Chondrocyte (in vitro differentiated cells): ENCODE measurements around the gene COQ8A. TPM values are rescaled to one million over a fixed set of nuclear protein-coding genes. Genes with fewer than 3 reads are reported as not detected.

Experiments used
- DNase-seq: peaks from one replicate; pipeline ENCODE4 v3.0.0; 2021; ENCODE audit warnings: mixed read lengths, low spot score
- H3K27ac Mint-ChIP-seq: one replicate; pipeline ENCODE4 v1.8.0; 2021; ENCODE audit warnings: mild to moderate bottlenecking, moderate library complexity, mixed read lengths; ENCODE audit not compliant: unreplicated experiment
- H3K27me3 Mint-ChIP-seq: 2 replicates; pipeline ENCODE4 v1.8.0; 2021; ENCODE audit warnings: low read depth, mixed read lengths
- H3K36me3 Mint-ChIP-seq: 2 replicates; pipeline ENCODE4 v1.8.0; 2021; ENCODE audit warnings: low read depth, mixed read lengths
- H3K4me1 Mint-ChIP-seq: 2 replicates; pipeline ENCODE4 v1.8.0; 2021; ENCODE audit warnings: low read depth, mild to moderate bottlenecking, mixed read lengths
- H3K4me3 Mint-ChIP-seq: one replicate; pipeline ENCODE4 v1.8.0; 2021; ENCODE audit warnings: mild to moderate bottlenecking, moderate library complexity, mixed read lengths; ENCODE audit not compliant: unreplicated experiment
- H3K9me3 Mint-ChIP-seq: 2 replicates; pipeline ENCODE4 v1.8.0; 2021; ENCODE audit warnings: low read depth, mixed read lengths
- CTCF ChIP-seq: fragments of 200-600 bp; sonication (generic); IDR thresholded peaks from 2 replicates; pipeline ENCODE4 v1.5.0; 2021; ENCODE audit warnings: antibody characterized with exemption, mild to moderate bottlenecking, moderate library complexity
- total RNA-seq: library from RNA; stranded (reverse); gene quantifications from 3 replicates; pipeline ENCODE4 v1.2.1, GENCODE V29; 2021

Gene COQ8A
- total RNA-seq, 1 donor from 2014 or later = 7.4 TPM

GRCh38 chr1:226943927-226944326 lies 3.8 kb downstream of the COQ8A start:
- Mint-ChIP-seq H3K27ac (no peak overlapping the region), H3K4me3 (no peak overlapping the region), H3K27me3 (no peaks in the 10 kb centered on the region), H3K36me3 (no peaks in the 10 kb centered on the region), H3K4me1 (peaks cover 9% of the 10 kb centered on the region), H3K9me3 (peaks cover 5% of the 10 kb centered on the region)
- DNase-seq = no peak
- no peak for TF ChIP-seq CTCF

- Mint-ChIP-seq H3K27ac (no peak overlapping the region), H3K36me3 (no peaks in the 10 kb centered on the region), H3K4me3 (no peak overlapping the region), H3K9me3 (peaks cover 5% of the 10 kb centered on the region), H3K4me1 (peaks cover 5% of the 10 kb centered on the region), H3K27me3 (no peaks in the 10 kb centered on the region)
- no peak for TF ChIP-seq CTCF
- DNase-seq = no peak
These were observed 5.2 kb downstream of the COQ8A start for GRCh38 chr1:226945106-226945857.

- peaks cover 1% of the 10 kb centered on the region for H3K4me1 Mint-ChIP-seq
These were observed 5.8 kb downstream of the COQ8A start for GRCh38 chr1:226945858-226946245.

GRCh38 chr1:226946285-226946684 lies 6.2 kb downstream of the COQ8A start:
- Mint-ChIP-seq H3K4me1 (no peaks in the 10 kb centered on the region), H3K9me3 (peaks cover 5% of the 10 kb centered on the region), H3K27me3 (no peaks in the 10 kb centered on the region), H3K4me3 (no peak overlapping the region), H3K27ac (no peak overlapping the region), H3K36me3 (no peaks in the 10 kb centered on the region)
- DNase-seq = no peak
- no peak for TF ChIP-seq CTCF

More at GRCh38 chr1:226945858-226946245, 5.8 kb downstream of the COQ8A start:
- Mint-ChIP-seq H3K9me3 (peaks cover 5% of the 10 kb centered on the region), H3K36me3 (no peaks in the 10 kb centered on the region), H3K27ac (no peak overlapping the region), H3K27me3 (no peaks in the 10 kb centered on the region), H3K4me3 (no peak overlapping the region)
- no peak for DNase-seq
- TF ChIP-seq CTCF = no peak

- no peak overlapping the region for H3K27ac Mint-ChIP-seq
- no peaks in the 10 kb centered on the region for H3K4me1 Mint-ChIP-seq
- H3K9me3 Mint-ChIP-seq = peaks cover 5% of the 10 kb centered on the region
- DNase-seq = no peak
- H3K4me3 Mint-ChIP-seq = no peak overlapping the region
- H3K27me3 Mint-ChIP-seq = no peaks in the 10 kb centered on the region
- no peaks in the 10 kb centered on the region for H3K36me3 Mint-ChIP-seq
- no peak for TF ChIP-seq CTCF
These were observed 6.7 kb downstream of the COQ8A start for GRCh38 chr1:226946841-226947240.
